Activated CD4-positive, alpha-beta T cell treated with anti-CD3 and anti-CD28 coated beads, Interleukin-2, Interleukin-6, amounts not matched to agents 100 ng/mL and 50 ng/mL, durations not matched to agents 16 hours and 8 hours (primary cell): Measurements from ENCODE around the gene SGK1.
"Not testable (repeated sequence)": the region's sequence is repeated elsewhere in the genome, so short reads cannot be mapped to it uniquely, and the experiment has no call there.

Experiments used
- DNase-seq: peaks from one replicate; pipeline ENCODE4 v3.0.0-alpha.2; 2020

SGK1 gene

DNA sequence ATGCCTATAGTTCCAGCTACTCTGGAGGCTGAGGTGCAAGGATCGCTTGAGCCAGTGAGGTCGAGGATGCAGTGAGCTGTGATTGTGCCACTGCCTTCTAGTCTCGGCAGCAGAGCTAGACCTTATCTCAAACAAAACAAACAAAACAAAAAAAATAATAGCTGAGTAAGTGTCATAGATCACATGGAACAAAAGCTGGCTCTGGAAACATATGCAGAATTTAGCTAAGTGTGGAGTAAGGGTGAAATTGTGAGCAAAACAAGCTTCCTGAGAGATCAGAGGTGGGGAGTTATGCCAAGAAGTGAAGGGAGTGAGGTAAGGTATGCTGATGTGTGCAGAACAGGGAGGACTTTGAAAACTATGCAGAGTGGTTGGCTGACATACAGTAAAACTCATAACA lies 18.7 kb downstream of the SGK1 start:
- DNase-seq = no peak

DNA sequence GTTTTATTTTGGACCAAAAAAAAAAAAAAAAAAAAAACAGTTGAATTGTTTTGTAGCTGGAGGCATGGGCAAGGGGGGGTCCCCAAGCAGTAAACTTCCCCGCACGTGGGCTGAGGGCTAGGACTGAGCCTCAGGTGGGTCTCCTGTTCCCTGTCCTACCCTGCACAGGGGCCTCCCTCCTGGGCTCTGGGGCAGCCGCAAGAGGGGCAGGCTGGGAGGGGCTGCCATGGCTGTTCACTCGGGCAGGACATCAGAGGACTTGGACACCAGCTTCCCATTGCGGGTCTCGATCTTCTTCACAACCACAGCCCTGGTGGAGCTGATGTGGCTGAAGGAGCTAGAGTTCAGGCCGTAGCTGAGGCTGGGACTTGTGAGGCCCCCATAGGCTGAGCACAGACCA lies 21.1 kb downstream of the SGK1 start:
- DNase-seq = no peak

DNA sequence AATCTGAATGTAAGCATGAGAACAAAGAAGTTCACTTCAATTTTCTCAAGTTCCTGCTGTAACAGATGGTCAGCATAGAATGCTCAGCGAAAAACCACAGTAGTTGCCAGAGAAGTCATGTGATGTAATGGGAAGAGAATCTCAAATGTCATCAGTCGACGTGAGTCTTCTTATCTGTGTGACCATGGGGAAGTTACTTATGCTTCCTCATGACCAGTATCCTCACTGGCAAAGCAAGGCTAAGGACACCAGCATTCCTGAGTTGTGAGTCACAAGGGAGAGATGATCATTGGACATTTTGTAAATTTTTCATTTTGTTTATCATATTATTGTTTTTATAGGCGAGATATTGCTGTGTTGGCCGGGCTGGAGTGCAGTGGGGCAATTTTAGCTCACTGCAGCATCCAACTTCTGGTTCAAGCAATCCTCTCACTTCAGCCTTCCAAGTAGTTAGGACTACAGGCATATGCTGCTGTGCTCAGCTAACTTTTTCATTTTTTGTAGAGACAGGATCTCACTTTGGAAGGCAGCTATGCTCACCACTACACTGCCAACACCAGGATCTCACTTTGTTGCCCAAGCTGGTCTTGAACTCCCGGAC lies 21.9 kb downstream of the SGK1 start:
- DNase-seq = no peak

DNA sequence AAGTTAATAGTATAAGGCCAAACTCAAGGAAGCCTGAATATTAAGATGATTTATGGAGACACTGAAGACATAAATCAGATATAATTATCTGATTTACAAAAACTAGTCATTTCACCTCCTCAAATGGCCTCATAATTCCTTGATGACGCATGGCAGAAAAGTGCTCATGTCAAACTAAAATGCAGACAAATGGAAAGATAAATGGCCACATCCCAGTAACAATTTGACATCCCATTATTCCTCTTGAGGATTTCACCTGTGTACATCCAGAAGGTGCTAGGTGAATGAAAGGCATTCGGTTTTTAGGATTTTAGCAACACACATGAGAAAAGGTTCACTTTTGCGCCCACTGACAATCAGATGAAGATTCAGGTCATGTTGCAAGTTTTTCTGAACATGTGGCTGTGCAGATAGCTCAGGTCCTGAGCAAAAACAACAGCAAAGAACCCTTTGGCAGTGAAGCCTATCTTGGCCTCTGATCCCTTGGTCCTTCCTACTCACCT lies 24.2 kb downstream of the SGK1 start:
- no peak for DNase-seq

DNA sequence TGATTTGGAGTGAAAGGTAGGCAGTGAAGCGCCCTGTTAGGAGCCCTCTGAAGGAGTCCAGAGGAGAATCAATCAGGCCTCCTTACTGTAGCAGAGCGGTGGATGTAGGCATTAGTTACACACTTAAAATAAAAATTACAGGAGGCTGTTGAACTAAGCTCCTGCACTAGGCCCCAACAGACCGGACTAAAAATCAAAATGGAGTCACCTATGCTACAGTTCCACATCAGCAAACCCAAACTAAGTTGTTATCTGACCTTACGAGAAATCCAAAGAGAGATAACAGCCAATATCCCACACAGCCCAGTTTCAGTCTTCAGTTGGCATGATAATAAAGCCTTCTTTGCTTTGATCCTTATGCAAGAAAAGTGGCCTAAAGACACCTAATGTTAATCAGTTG lies 26.8 kb downstream of the SGK1 start:
- DNase-seq = no peak

DNA sequence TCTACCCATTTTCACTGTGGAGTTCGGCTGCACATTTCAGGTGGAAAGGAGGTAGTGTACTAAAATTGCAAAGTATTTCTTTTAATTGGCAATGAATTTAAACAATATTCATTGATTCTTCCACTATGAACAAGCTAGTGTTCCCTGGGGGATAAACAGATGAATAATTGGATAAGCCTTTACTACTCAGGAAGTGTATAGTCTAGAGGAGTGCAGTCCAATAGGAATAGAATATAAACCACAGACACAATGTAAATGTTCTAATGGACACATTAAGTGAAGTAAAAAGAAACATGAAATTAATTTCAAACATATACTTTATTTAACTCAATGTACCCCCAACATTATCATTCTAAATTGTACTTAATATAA lies 28.7 kb downstream of the SGK1 start:
- no peak for DNase-seq

DNA sequence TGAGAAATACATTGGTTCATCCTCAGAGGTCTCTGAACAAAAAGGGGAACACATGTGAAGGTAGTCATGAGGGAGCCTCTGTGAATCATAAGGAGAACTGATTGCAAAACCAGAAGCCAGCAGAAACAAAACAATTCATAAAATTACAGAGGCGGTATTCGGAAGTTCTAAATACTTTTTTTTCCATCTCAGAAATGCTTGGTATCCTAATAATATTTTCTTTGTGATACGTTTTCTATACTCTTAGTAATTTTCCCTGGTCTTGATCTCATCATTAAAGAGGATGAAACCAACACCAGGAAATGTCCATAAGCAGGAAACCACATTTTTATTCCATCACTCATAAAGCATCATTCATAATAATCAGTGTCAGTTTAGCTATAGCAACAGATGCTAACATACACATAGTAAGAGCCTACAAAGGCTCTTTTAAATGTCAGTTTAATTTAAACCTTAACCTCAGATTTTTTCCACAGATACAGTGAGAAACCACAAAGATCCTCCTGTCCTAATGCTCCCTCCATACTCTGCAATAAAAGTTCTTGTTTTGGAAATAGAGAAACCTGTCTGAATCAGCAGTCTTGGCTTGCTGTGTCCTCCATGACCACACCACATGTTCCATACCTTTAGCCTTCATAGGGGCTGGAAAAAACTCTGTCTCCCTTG lies 29.2 kb downstream of the SGK1 start:
- DNase-seq = peak; percentile 78

DNA sequence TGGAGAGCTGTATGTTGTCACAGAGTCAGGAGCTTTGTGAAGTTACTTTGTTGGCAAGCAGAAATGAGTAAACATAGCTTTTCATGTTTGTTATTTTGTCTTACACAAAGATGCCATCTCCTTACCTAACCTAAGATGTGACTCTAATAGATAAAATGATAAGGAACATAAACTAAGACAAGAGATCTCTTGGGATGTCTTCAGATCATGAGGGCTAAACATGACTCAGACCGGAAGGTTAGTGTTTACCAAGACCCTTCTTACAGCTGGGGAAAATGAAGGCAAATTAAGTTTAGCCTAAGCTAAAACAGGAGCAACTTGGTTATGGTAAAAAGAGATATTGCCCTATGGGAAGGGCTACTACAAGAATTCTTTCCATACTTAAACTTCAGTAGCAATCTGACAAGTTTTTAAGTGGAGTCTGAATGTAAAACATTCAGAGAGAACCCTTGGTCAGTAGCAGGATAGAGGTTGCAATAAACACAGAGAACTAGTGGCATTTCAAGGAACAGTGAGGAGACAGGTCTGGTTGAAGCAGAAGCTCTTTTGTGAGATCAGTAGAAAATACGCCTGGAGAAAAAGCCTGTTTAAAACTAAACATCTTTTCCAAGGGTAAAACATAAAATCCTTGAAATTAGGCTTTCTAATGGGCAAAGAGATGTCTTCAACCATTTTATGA lies 29.9 kb downstream of the SGK1 start:
- peak; percentile 52 for DNase-seq

DNA sequence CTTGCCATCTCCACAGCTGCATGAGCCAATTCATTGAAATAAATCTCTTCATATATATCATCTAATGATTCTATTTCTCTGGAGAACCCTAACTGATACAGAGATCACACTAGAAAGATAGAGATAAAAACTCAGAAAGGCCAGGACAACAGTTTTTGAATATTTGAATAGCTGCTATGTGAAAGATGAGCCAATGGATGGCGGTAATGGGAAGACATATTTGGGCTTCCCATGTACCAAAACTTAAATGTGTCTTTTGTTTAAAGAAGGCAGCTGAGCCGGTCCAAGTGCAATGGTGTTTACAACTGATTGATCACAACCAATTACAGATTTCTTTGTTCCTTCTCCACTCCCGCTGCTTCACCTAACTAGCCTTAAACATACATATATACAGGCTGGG lies 35.1 kb downstream of the SGK1 start:
- no peak for DNase-seq

DNA sequence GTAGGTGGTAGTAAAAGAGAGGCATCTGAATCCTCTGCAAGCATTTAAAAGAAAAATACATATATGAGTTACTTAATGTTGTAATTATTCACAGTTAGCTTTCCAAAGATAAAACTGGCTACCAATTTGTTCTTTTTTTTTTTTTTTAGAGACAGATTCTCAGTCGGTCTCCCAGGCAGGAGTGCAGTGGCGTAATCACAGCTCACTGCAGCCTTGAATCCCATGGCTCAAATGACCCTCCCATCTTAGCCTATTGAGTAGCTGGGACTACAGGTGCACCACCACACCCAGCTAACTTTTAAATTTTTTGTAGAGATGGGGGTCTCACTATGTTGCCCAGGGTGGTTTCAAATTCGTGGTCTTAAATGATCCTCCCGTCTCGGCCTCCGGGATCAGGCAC lies 36.5 kb downstream of the SGK1 start:
- DNase-seq = no peak

DNA sequence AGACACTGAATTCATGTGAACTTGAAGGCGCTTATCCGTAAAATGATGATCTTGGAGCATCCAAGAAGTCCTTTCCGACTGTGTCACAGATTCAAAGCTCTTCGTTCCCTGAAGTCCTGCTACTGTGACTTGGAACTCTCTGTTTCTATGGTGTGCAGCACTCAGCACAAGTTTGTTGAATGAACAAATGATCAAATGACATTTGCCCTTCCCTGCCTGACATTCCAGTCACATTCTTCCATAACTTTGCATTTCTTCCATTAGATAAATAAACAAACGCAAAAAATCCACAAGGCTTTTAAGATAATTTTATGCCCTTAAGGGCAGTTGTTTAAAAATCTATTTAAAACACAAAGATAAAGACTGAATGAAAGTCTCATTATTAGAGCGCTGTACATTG lies 39.9 kb downstream of the SGK1 start:
- no peak for DNase-seq

DNA sequence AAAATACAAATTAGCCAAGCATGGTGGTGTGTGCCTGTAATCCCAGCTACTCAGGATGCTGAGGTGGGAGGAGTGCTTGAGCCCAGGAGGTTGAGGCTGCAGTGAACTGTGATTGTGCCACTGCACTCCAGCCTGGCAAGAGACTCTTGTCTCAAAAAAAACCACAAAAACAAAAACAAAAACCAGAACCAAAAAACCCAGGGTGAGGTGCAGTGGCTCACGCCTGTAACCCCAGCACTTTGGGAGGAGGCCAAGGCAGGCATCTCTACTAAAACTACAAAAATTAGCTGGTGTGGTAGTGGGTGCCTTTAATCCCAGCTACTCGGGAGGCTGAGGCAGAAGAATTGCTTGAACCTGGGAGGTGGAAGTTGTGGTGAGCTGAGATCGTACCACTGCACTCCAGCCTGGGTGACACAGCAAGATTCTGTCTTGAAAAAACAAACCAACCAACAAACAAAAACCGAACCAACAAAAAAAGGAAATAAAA lies 41.0 kb downstream of the SGK1 start:
- DNase-seq = peak; percentile 45

DNA sequence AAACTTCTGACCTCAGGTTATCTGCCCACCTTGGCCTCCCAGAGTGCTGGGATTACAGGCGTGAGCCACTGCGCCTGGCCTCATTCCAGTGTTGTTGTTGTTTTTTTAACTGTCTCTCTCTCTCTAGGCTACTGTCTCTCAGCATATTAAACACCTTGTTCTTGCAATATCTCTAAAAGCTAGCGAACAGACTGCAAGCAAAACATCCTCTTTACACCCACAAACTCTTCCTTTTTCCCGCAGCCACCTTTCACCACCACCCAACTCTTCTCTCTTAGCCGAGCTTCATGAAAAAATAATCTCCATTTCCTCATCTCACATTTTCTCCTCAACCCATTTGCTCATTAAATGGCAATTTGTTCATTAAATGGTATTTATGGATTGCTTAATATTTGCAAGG lies 45.5 kb downstream of the SGK1 start:
- no peak for DNase-seq

DNA sequence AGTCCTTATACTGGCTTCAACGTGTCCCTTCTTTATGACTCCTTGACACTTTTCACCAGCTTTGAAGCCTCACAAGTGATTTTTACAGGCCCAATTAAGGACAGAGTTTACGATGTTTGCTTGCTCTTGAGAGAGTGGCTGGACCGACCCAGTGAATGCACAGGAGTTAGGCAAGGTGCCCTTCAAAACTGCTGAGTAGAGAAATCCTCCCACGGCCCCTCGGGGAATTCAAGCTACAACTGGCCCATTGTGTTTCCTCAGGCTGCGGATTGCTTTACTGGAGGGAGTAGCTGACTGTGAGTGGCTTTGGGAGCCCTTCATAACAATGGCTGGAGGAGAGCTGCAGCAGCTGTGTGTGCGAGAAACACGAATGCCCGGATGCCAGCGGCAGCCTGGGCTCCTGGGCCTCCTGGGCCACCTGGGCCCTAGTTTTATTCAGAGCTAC lies 50.0 kb downstream of the SGK1 start:
- DNase-seq = no peak

DNA sequence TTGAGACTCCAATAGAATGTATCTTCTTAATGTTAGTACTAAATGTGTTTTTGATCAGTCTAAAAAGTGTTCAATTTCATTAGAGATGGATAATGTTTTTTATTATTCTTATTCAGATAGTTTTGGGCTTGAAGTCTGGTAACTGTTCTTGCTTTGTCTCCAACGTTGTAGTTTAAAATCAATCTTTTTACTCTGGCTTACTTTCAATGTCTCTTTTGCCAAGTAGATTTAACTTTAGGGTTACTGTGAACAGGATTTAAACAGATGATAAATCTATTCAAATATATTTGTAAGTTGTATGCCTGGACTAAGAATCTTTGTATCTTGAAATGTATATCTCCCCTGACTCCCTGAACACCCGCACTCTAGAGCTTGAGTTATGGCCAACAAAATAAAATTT lies 51.1 kb downstream of the SGK1 start:
- no peak for DNase-seq

DNA sequence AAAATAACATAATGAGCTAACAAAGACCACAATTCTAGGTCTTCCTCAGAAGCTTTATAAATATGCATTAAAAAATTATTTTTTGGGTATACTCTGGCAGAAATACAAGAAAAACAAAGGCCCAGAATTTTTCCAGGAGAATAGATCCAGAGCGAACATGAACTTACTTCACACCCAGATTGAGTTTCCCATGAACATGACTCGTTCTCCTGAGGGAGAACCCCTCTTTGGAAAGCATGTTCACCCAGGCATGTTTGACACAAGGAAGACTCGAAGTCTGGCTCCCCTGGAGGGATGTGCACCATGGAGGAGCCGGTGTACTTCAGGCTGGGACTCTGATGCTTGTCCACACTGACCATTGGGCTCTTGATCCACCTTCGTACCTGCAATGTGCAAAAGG lies 56.1 kb downstream of the SGK1 start:
- no peak for DNase-seq

DNA sequence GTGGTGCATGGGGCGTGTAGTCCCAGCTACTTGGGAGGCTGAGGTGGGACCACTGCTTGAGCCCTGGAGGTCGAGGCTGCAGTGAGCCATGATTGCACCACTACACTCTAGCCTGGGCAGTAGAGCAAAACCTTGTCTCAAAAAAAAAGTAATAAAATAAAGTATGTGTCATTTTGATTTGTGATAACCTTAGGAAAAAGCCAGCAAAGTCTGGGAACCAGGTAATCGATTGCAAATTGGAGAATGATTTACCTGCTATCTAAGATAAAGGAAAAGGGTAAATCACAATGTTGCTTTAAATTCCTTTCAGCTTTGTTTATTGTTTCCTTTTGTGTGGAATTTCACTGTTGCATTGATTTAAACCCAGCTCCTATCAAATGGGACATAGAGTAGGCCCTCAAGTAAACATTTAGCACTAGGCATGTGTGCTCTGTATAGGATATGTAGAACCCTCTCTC lies 59.0 kb downstream of the SGK1 start:
- DNase-seq = no peak

DNA sequence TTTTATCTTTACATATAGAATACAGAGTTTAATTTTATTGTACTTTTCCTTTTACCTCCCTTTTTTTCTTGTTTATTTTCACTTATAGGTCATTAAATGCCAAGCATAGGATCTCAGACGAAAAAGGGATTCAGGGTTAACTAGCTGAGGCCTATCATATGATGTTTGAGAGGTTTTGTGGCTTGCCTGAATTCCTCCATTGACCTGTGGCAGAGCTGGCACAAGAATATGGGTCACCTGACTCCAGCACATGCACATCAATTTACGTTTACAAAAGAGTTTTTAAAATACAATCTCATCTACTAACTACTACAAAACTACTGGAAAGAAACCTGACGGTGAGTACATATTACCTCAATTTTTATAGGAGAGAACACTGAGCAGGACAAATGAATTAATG lies 60.4 kb downstream of the SGK1 start:
- DNase-seq = no peak

DNA sequence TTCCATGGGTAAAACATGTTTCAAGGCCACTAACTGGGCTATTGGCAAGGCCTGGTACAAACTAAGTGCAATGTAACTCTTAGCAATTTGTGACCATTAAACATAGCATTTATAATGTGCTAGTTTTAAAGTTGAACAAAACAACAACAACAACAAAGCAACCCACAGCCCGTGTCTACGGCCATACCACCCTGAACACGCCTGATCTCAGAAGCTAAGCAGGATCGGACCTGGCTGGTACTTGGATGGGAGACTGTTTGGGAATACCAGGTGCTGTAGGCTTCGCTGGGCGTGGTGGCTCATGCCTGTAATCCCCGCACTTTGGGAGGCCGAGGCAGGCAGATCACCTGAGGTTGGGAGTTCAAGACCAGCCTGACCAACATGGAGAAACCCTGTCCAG lies 61.0 kb downstream of the SGK1 start:
- no peak for DNase-seq

DNA sequence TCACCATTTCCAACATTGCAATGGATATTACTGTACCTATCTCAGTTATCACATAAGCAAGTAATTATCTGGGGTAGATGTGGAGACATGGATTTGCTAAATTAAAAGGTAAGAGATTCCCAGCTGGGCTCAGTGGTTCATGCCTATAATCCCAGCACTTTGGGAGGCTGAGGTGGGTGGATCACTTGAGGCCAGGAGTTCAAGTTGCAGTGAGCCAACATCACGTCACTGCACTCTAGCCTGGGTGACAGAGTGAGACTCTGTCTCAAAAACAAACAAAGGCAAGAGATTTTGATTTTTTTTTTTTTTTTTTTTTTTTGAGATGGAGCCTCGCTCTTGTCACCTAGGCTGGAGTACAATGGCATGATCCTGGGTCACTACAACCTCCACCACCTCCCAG lies 62.6 kb downstream of the SGK1 start:
- not testable (repeated sequence) for DNase-seq

DNA sequence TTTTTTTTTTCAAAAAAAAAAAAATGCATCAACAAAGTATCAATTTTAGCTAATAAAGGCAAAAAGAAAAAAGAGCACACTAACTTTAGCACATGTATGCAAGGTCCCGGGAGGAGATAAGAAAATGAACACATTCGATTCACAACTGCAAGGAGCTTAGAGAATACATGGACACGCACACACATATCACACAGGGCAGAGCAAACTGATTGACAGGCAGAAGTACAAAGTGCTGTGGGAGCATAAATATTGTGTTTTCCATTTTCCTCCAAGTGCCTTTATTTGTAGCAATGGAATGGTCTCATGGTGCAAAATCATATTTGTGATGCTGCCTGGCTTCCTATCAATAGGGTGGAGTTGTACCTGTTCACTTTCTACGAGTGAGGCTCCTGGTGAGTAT lies 63.8 kb downstream of the SGK1 start:
- no peak for DNase-seq

DNA sequence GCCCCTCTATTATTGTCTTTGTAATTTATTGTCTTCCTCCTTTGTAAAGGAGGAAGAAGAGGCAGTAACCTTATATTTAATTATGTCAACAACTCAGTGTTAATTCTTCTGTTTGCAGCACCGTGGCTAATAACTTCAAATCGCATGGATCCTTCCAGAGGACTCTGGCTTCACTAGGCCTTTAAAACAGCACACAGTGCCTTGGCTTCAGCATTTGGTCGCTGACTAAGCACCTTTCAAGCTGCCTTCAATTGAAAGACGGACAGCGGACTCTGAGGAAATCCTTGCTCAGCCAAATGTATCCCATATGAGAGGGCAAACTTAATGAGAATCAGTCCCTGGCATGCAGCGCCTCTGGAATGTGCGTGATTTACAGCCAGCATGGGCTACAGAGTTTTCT lies 64.2 kb downstream of the SGK1 start:
- no peak for DNase-seq

DNA sequence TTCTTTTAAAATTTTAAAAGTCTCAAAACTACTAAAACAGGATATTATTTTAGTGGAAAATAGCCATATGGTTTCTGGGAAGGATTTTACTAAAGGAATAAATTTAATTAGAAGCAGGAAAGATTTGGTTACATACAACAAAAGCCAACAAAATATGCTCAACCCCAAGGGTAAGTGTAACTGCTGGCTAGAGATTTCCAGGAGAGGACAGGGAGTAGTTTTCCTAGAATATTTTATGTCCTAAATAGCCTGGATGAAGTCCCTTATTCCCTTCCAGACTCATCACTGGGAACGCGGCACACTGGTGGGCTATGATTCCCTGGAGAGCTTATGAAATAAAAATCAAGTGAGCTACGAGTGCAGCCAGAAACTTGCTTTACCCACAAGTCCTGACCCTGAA lies 66.6 kb downstream of the SGK1 start:
- no peak for DNase-seq

DNA sequence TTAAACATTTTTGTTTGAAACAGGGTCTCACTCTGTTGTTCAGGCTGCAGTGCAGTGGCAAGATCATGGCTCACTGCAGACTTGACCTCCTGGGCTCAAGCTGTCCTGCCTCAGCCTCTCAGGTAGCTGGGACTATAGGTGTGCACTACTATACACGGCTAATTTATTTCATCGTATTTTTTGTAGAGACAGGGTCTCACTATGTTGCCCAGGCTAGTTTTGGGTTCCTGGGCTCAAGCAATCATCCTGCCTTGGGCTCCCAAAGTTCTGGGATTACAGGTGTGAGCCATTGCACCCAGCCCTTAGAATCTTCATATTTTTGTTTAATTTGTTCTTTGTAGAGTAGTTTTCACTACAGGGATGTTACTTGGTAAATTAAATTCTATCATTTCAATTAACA lies 67.1 kb downstream of the SGK1 start:
- DNase-seq = no peak
